Vagina (tissue), 2 donors: ENCODE data around the gene SPDYC. TPM values are rescaled to one million over a fixed set of nuclear protein-coding genes. Genes with fewer than 3 reads are reported as not detected.

Experiments
- DNase-seq, 2 donors: peaks; one replicate each; pipeline ENCODE4 v3.0.0-alpha.2; 2017; ENCODE audit errors: extremely low spot score in 2 of 2
- H3K27ac ChIP-seq: fragments of 200-600 bp; sonication (generic); one replicate; pipeline ENCODE4 v1.5.1; 2019
- H3K27me3 ChIP-seq: fragments of 200-600 bp; sonication (generic); one replicate; pipeline ENCODE4 v1.5.1; 2019
- H3K36me3 ChIP-seq, 2 donors: fragments of 200-600 bp; sonication (generic); one replicate each; pipeline ENCODE4 v1.5.1; 2017 to 2019
- H3K4me1 ChIP-seq: fragments of 200-600 bp; sonication (generic); one replicate; pipeline ENCODE4 v1.5.1; 2019
- H3K4me3 ChIP-seq, 2 donors: fragments of 200-600 bp; sonication (generic); 1 replicate in 1 of 2; 2 replicates in 1 of 2; pipeline ENCODE4 v1.5.1; 2016 to 2019
- H3K9me3 ChIP-seq: fragments of 200-600 bp; sonication (generic); one replicate; pipeline ENCODE4 v1.5.1; 2019
- POLR2A ChIP-seq, 2 donors: fragments of 450-650 bp; IDR thresholded peaks; one replicate each; pipeline ENCODE4 v1.6.1; 2017; ENCODE audit warnings: antibody characterized with exemption in 2 of 2, mild to moderate bottlenecking in 2 of 2, moderate library complexity in 2 of 2
- POLR2AphosphoS5 ChIP-seq, 2 donors: sonication (generic); formaldehyde crosslinking; IDR thresholded peaks; one replicate each; pipeline ENCODE4 v1.9.0; 2017; ENCODE audit warnings: antibody characterized with exemption in 2 of 2, mild to moderate bottlenecking in 2 of 2, low read depth in 1 of 2; ENCODE audit not compliant: insufficient read depth in 1 of 2
- intact Hi-C: fragments of 100-400 bp; cut with DNase I; formaldehyde crosslinking; loops from one replicate; pipeline ENCODE4 v1.15.1; 2023
- microRNA-seq: library from miRNA; unstranded; fragments of <30 nt; microRNA quantifications from one replicate; pipeline ENCODE4, GENCODE V29; 2017; ENCODE audit warnings: borderline number of aligned reads, borderline replicate concordance
- small RNA-seq: library from RNA; depleted of rRNA; stranded (forward); fragments of <200 nt; gene quantifications from one replicate; pipeline ENCODE3, GENCODE V24; 2016
- total RNA-seq: library from RNA; depleted of rRNA; stranded (reverse); fragments of >200 nt; gene quantifications from one replicate; pipeline ENCODE4 v1.2.3, GENCODE V29; 2016
- TF ChIP-seq, protein P1 (sequence below), 3 experiments: fragments of 450-650 bp in 2 of 3; fragments of 200-600 bp in 1 of 3; sonication (generic) in 1 of 3; IDR thresholded peaks; one replicate each; pipeline ENCODE4 v1.5.1; 2017 to 2019; ENCODE audit warnings: antibody characterized with exemption in 3 of 3, mild to moderate bottlenecking in 2 of 3, moderate library complexity in 2 of 3

SPDYC gene
- total RNA-seq, 1 donor from 2014 or later, result not detected

DNA sequence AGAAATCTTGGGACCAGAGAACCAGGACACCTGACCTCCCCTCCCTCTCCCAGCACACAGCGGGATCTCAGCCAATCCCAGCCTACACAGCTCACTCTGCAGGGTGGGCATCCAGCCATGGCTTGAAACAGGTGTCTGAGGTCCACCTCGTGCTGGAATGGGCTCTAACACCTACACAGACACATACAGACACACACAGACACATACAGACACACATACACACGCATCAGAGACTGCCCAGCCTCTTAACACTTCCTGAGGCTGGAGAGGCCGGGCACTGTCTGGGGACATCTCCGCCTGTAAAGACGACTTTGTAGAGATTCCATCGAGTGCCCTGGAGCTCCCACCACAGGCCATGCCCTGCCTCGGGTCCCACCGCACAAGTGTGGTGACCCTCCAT lies 48.4 kb downstream of the SPDYC start:
- Histone ChIP-seq H3K4me3 (no peak overlapping the region), H3K36me3 (no peaks in the 10 kb centered on the region), H3K4me1 (peaks cover 11% of the 10 kb centered on the region), H3K27me3 (no peaks in the 10 kb centered on the region), H3K27ac (no peak overlapping the region), H3K9me3 (no peaks in the 10 kb centered on the region)
- intact Hi-C loops, result no loop called here
- DNase-seq, result no peak
- TF ChIP-seq POLR2A (IDR thresholded peaks at IDR 0.05) (no peak), POLR2AphosphoS5 (IDR thresholded peaks at IDR 0.05; ENCODE audit: insufficient read depth in 1 of 2, low read depth in 1 of 2) (no peak)
- TF ChIP-seq, protein P1, sequence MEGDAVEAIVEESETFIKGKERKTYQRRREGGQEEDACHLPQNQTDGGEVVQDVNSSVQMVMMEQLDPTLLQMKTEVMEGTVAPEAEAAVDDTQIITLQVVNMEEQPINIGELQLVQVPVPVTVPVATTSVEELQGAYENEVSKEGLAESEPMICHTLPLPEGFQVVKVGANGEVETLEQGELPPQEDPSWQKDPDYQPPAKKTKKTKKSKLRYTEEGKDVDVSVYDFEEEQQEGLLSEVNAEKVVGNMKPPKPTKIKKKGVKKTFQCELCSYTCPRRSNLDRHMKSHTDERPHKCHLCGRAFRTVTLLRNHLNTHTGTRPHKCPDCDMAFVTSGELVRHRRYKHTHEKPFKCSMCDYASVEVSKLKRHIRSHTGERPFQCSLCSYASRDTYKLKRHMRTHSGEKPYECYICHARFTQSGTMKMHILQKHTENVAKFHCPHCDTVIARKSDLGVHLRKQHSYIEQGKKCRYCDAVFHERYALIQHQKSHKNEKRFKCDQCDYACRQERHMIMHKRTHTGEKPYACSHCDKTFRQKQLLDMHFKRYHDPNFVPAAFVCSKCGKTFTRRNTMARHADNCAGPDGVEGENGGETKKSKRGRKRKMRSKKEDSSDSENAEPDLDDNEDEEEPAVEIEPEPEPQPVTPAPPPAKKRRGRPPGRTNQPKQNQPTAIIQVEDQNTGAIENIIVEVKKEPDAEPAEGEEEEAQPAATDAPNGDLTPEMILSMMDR (IDR thresholded peaks at IDR 0.05), result no peak

DNA sequence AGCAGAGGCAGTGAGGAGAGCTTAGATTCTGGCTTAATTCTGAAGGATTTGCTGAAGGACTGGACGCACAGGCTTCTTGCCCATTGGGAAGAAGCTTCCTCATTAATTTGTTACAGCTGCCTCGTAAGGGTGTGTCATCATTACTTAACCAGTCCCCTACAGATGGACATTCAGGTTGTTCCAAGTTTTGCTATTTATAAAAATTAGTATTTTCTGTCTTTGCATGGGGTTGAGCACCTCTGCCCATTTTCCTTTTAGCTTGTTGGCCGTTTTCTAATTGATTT lies 49.8 kb downstream of the SPDYC start:
- H3K27me3 ChIP-seq, result no peaks in the 10 kb centered on the region
- no peaks in the 10 kb centered on the region for H3K9me3 ChIP-seq
- DNase-seq, result no peak
- intact Hi-C loops, result no loop called here
- H3K4me1 ChIP-seq, result peaks cover 14% of the 10 kb centered on the region
- H3K36me3 ChIP-seq, result no peaks in the 10 kb centered on the region
- H3K27ac ChIP-seq, result no peak overlapping the region
- no peak overlapping the region for H3K4me3 ChIP-seq
- peak in 1 of 2 donors; percentile 16 for TF ChIP-seq POLR2AphosphoS5 (IDR thresholded peaks at IDR 0.05; ENCODE audit: insufficient read depth in 1 of 2, low read depth in 1 of 2)
- TF ChIP-seq, protein P1 (IDR thresholded peaks at IDR 0.05), result no peak

DNA sequence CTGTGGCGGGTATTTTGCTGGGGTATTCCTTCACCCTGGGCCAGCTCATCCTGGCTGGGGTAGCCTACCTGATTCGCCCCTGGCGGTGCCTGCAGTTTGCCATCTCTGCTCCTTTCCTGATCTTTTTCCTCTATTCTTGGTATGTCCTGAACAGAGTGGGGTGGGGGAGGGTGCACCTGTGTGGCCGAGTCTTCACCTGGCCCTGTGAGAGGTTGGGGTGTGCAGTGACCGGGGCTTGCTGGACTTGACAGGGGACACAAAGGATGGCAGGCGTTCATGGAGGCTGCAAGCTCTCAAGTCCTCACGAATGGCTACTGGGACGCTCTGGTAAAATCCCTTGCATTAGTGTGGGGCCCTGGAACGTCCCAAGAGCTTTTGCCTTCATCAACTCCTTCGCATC lies 51.0 kb downstream of the SPDYC start:
- Histone ChIP-seq H3K27me3 (no peaks in the 10 kb centered on the region), H3K36me3 (no peaks in the 10 kb centered on the region), H3K27ac (no peak overlapping the region), H3K4me1 (peaks cover 26% of the 10 kb centered on the region), H3K4me3 (no peak overlapping the region), H3K9me3 (no peaks in the 10 kb centered on the region)
- TF ChIP-seq, protein P1 (IDR thresholded peaks at IDR 0.05), result no peak
- TF ChIP-seq POLR2A (IDR thresholded peaks at IDR 0.05) (no peak), POLR2AphosphoS5 (IDR thresholded peaks at IDR 0.05; ENCODE audit: insufficient read depth in 1 of 2, low read depth in 1 of 2) (no peak)
- no peak for DNase-seq
- intact Hi-C loops, result no loop called here

Small RNAs within 50 kb of the gene (microRNA-seq; reads per million reads assigned to microRNA genes)
- not detected for gene MIR6751

Small RNAs within 50 kb of the gene (small RNA-seq; reads per million reads assigned to genes)
- gene HIGD1AP10 (not detected), gene PDCL2P2 (not detected), gene RNU2-23P (not detected)

Other genes with a start within 250 kb of the SPDYC start
- 16.9 TPM for gene PPP2R5B, start 245.5 kb upstream of the SPDYC start, total RNA-seq
- gene GPHA2, start 234.3 kb upstream of the SPDYC start, total RNA-seq, result not detected
- not detected for gene MAJIN, start 198.1 kb upstream of the SPDYC start, total RNA-seq
- gene BATF2, start 173.3 kb upstream of the SPDYC start, total RNA-seq, result not detected
- gene ARL2, start 156.1 kb upstream of the SPDYC start, total RNA-seq, result 112 TPM
- 24.1 TPM for gene SNX15, start 142.8 kb upstream of the SPDYC start, total RNA-seq
- gene SAC3D1, start 129.0 kb upstream of the SPDYC start, total RNA-seq, result 11.8 TPM
- 30.7 TPM for gene NAALADL1, start 111.7 kb upstream of the SPDYC start, total RNA-seq
- 3.7 TPM for gene CDCA5, start 86.2 kb upstream of the SPDYC start, total RNA-seq
- 50.8 TPM for gene ZFPL1, start 86.0 kb upstream of the SPDYC start, total RNA-seq
- gene VPS51, start 74.0 kb upstream of the SPDYC start, total RNA-seq, result 191 TPM
- 37.6 TPM for gene TM7SF2, start 58.4 kb upstream of the SPDYC start, total RNA-seq
- 15.7 TPM for gene ZNHIT2, start 52.5 kb upstream of the SPDYC start, total RNA-seq
- 1,228 TPM for gene FAU, start 48.1 kb upstream of the SPDYC start, total RNA-seq
- gene MRPL49, start 47.9 kb upstream of the SPDYC start, total RNA-seq, result 43.5 TPM
- 42.5 TPM for gene SYVN1, start 35.7 kb upstream of the SPDYC start, total RNA-seq
- gene CAPN1, start 11.7 kb downstream of the SPDYC start, total RNA-seq, result 302 TPM
- 9.6 TPM for gene POLA2, start 91.7 kb downstream of the SPDYC start, total RNA-seq
- gene CDC42EP2, start 144.6 kb downstream of the SPDYC start, total RNA-seq, result 27.7 TPM
- 33.1 TPM for gene DPF2, start 163.6 kb downstream of the SPDYC start, total RNA-seq
- gene TIGD3, start 184.5 kb downstream of the SPDYC start, total RNA-seq, result not detected
- gene SLC25A45, start 212.4 kb downstream of the SPDYC start, total RNA-seq, result 2.2 TPM
- gene FRMD8, start 216.4 kb downstream of the SPDYC start, total RNA-seq, result 53.3 TPM